ENCODE results near the gene TERC. TPM values are rescaled to one million over a fixed set of nuclear protein-coding genes. Genes with fewer than 3 reads are reported as not detected.

TERC gene
- total and polyA plus RNA-seq, 7 donors = 0.23 to 4.8 (median 0.75) TPM; not detected in 2

- Histone ChIP-seq H3K9me3 (peaks cover 3% of the 10 kb centered on the region), H3K27ac (peak overlapping the region; percentile 39), H3K27me3 (ENCODE audit: insufficient read depth in 3 of 3, low read length in 2 of 3) (peaks cover 0 to 7% (median 0%) of the 10 kb centered on the region in 3 donors), H3K4me1 (no peaks in the 10 kb centered on the region), H3K4me3 (peak overlapping the region; percentile 75), H3K36me3 (ENCODE audit: insufficient read depth in 1 of 2, low read depth in 1 of 2) (no peaks in the 10 kb centered on the region)
- no peak for DNase-seq
- TF ChIP-seq CTCF (IDR thresholded peaks at IDR 0.05) = no peak
- 3 to 7% (median 6%) methylated on average over 23 to 29 of the region's 29 CpGs for WGBS, 3 donors
- intact Hi-C loops (cut with DNase I) = no loop called here
- peak; percentile 32 to 65 (median 36) for ATAC-seq
Observed at GRCh38 chr3:169811631-169812331, 46.9 kb upstream of the TERC start.

GRCh38 chr3:169809230-169809795 is 44.5 kb upstream of the TERC start:
- 38 to 49% (median 42%) methylated on average over 2 of the region's 2 CpGs for WGBS, 3 donors
- intact Hi-C loops (cut with DNase I) = no loop called here
- no peak for TF ChIP-seq CTCF (IDR thresholded peaks at IDR 0.05)
- H3K27me3 ChIP-seq (ENCODE audit: insufficient read depth in 3 of 3, low read length in 2 of 3) = no peaks in the 10 kb centered on the region
- H3K9me3 ChIP-seq = no peaks in the 10 kb centered on the region
- H3K4me1 ChIP-seq = no peaks in the 10 kb centered on the region
- no peaks in the 10 kb centered on the region for H3K36me3 ChIP-seq (ENCODE audit: insufficient read depth in 1 of 2, low read depth in 1 of 2)
- H3K4me3 ChIP-seq = no peak overlapping the region
- no peak overlapping the region for H3K27ac ChIP-seq
- DNase-seq (no peak), ATAC-seq (no peak)

- Histone ChIP-seq H3K9me3 (no peaks in the 10 kb centered on the region), H3K36me3 (ENCODE audit: insufficient read depth in 1 of 2, low read depth in 1 of 2) (no peaks in the 10 kb centered on the region), H3K4me1 (no peaks in the 10 kb centered on the region), H3K27ac (no peak overlapping the region), H3K4me3 (no peak overlapping the region), H3K27me3 (ENCODE audit: insufficient read depth in 3 of 3, low read length in 2 of 3) (no peaks in the 10 kb centered on the region)
- ATAC-seq = no peak
- DNase-seq = no peak
- intact Hi-C loops (cut with DNase I) = no loop called here
- WGBS, 3 donors = 92 to 94% (median 92%) methylated on average over 3 of the region's 3 CpGs
- TF ChIP-seq CTCF (IDR thresholded peaks at IDR 0.05) = no peak
Observed at GRCh38 chr3:169804681-169805080, 39.8 kb upstream of the TERC start.

- DNase-seq (no peak), ATAC-seq (no peak)
- H3K4me3 ChIP-seq = no peak overlapping the region
- peaks cover 0 to 53% of the 10 kb centered on the region in 2 donors for H3K36me3 ChIP-seq (ENCODE audit: insufficient read depth in 1 of 2, low read depth in 1 of 2)
- no peak for TF ChIP-seq CTCF (IDR thresholded peaks at IDR 0.05)
- H3K9me3 ChIP-seq = no peaks in the 10 kb centered on the region
- H3K4me1 ChIP-seq = no peaks in the 10 kb centered on the region
- WGBS, 3 donors = 88 to 93% (median 90%) methylated on average over 1 of the region's 1 CpG
- no peak overlapping the region for H3K27ac ChIP-seq
- H3K27me3 ChIP-seq (ENCODE audit: insufficient read depth in 3 of 3, low read length in 2 of 3) = no peaks in the 10 kb centered on the region
- intact Hi-C loops (cut with DNase I) = loop anchor here (10.0 kb wide), 2 partner anchors 182 to 312 kb away; no protein-coding TSS in a partner anchor
Observed at GRCh38 chr3:169792359-169792758, 27.5 kb upstream of the TERC start.
